GM12878 (cell line): ENCODE data around the gene ASCC3. TPM values are rescaled to one million over a fixed set of nuclear protein-coding genes. Genes with fewer than 3 reads are reported as not detected.

Source experiments
- ATAC-seq: fragments of 200-7000 bp; cut with Tn5 transposase; 3 replicates; pipeline ENCODE4 v1.9.1; 2020; ENCODE audit warnings: mild to moderate bottlenecking, moderate library complexity
- BruUV-seq: library from RNA; stranded (reverse); fragments of 400-500 nt; replicated peaks from 2 replicates; lab custom pipeline; 2021; lab: Mats Ljungman, UMichigan
- CTCF ChIA-PET: fragments of 300-600 bp; sonication (Branson Sonifier 250); formaldehyde crosslinking; extraction: SDS; loops from one replicate; lab custom pipeline; 2021; ENCODE audit warnings: inconsistent platforms; lab: Yijun Ruan, JAX
- POLR2A ChIA-PET: fragments of 350-600 bp; formaldehyde crosslinking; extraction: SDS; loops from one replicate; lab custom pipeline; 2021; ENCODE audit warnings: inconsistent platforms; lab: Charles Lee
- RAD21 ChIA-PET: fragments of 300-600 bp; sonication (Branson Sonifier 250); formaldehyde crosslinking; loops from one replicate; lab custom pipeline; 2023; ENCODE audit warnings: antibody characterized with exemption; ENCODE audit not compliant: unreplicated experiment; lab: Charles Lee
- SMC1A ChIA-PET: fragments of 300-600 bp; sonication (Branson Sonifier 250); formaldehyde crosslinking; loops from one replicate; lab custom pipeline; 2023; ENCODE audit not compliant: unreplicated experiment, uncharacterized antibody; lab: Charles Lee
- DNase-seq: peaks from one replicate; pipeline ENCODE4 v3.0.0-alpha.2; 2011; ENCODE audit warnings: low read depth, low spot score
- FAIRE-seq: peaks from 3 replicates; lab custom pipeline; 2011; peaks lifted over from hg19 to GRCh38; lab: Jason Lieb, UNC
- H2AFZ ChIP-seq: 2 replicates; pipeline ENCODE4 v1.6.0; 2011; ENCODE audit warnings: low read depth, low read length, control low read depth; ENCODE audit not compliant: control insufficient read depth
- H3K27ac ChIP-seq: 2 replicates; pipeline ENCODE4 v1.5.1; 2011; ENCODE audit warnings: control low read depth; ENCODE audit not compliant: control insufficient read depth, insufficient read depth
- H3K27me3 ChIP-seq, 2 experiments: replicated peaks in 1 of 2; 2 replicates each; pipeline versions ENCODE4 v1.6.0 to v1.6.1; 2011; ENCODE audit warnings: low read length in 1 of 2; ENCODE audit not compliant: control insufficient read depth in 2 of 2, insufficient read depth in 2 of 2
- H3K36me3 ChIP-seq, 2 experiments: 2 replicates each; pipeline ENCODE4 v1.5.1; 2011; ENCODE audit warnings: low read length in 1 of 2; ENCODE audit not compliant: control insufficient read depth in 2 of 2, insufficient read depth in 2 of 2
- H3K4me1 ChIP-seq: 2 replicates; pipeline ENCODE4 v1.6.1; 2011; ENCODE audit warnings: mild to moderate bottlenecking, low read length, moderate library complexity, mixed read lengths; ENCODE audit not compliant: control insufficient read depth, insufficient read depth
- H3K4me2 ChIP-seq: 2 replicates; pipeline ENCODE4 v1.6.0; 2011; ENCODE audit warnings: control low read depth; ENCODE audit not compliant: control insufficient read depth, insufficient read depth
- H3K4me3 ChIP-seq: fragments of 200-600 bp; sonication (generic); 2 replicates; pipeline ENCODE4 v1.5.1; 2016
- H3K79me2 ChIP-seq: 2 replicates; pipeline ENCODE4 v1.6.0; 2011; ENCODE audit warnings: low read length; ENCODE audit not compliant: control insufficient read depth, insufficient read depth
- H3K9ac ChIP-seq: 2 replicates; pipeline ENCODE4 v1.8.0; 2011; ENCODE audit warnings: low read length, control low read depth, mixed read lengths; ENCODE audit not compliant: control insufficient read depth, insufficient read depth
- H3K9me3 ChIP-seq: replicated peaks from 3 replicates; pipeline ENCODE4 v1.5.1; 2011; ENCODE audit warnings: mild to moderate bottlenecking, low read length; ENCODE audit not compliant: control insufficient read depth, insufficient read depth
- H4K20me1 ChIP-seq: 2 replicates; pipeline ENCODE4 v1.6.0; 2011; ENCODE audit not compliant: control insufficient read depth, insufficient read depth
- CEBPB ChIP-seq, 2 experiments: fragments of 150-350 bp in 1 of 2; IDR thresholded peaks; 2 replicates each; pipeline ENCODE4 v1.6.1; 2012 to 2014; ENCODE audit warnings: low read depth in 2 of 2, low read length in 2 of 2, borderline replicate concordance in 1 of 2, inconsistent platforms in 1 of 2
- IKZF1 ChIP-seq: fragments of 450-650 bp; conservative IDR thresholded peaks from 2 replicates; pipeline ENCODE4 v1.6.1; 2017; ENCODE audit warnings: antibody characterized with exemption, mild to moderate bottlenecking
- JUND ChIP-seq: IDR thresholded peaks from 2 replicates; pipeline ENCODE4 v1.6.1; 2012; ENCODE audit warnings: low read depth, mild to moderate bottlenecking, low read length, improper control_type of control experiment, moderate library complexity
- NR2F1 ChIP-seq: fragments of 450-650 bp; conservative IDR thresholded peaks from 2 replicates; pipeline ENCODE4 v1.6.1; 2017; ENCODE audit warnings: mild to moderate bottlenecking
- RAD21 ChIP-seq: IDR thresholded peaks from 2 replicates; pipeline ENCODE4 v1.6.1; 2011; ENCODE audit warnings: mild to moderate bottlenecking, low read depth, low read length, moderate library complexity; ENCODE audit not compliant: insufficient read depth
- USF1 ChIP-seq: IDR thresholded peaks from 2 replicates; pipeline ENCODE4 v1.6.1; 2011; ENCODE audit warnings: borderline replicate concordance, low read depth, mild to moderate bottlenecking, moderate library complexity, mixed read lengths, low read length; ENCODE audit not compliant: insufficient read depth; ENCODE audit errors: extremely low read length
- ZBTB11 ChIP-seq: fragments of 450-650 bp; formaldehyde crosslinking; IDR thresholded peaks from 2 replicates; pipeline ENCODE4 v1.5.0; 2022; ENCODE audit warnings: mild to moderate bottlenecking, missing genetic modification characterization
- WGBS: methylation state at CpG from one replicate; pipeline ENCODE4 v1.1.6; 2016; ENCODE audit warnings: low lambda C conversion rate; ENCODE audit not compliant: insufficient replicate concordance, insufficient coverage; ENCODE audit errors: missing lambda C conversion rate; 5-methylcytosine and 5-hydroxymethylcytosine counted together
- in situ Hi-C: fragments of 300-500 bp; cut with MboI; formaldehyde crosslinking; loops from 9 replicates; pipeline ENCODE4 v1.14.3; 2018; ENCODE audit warnings: mixed read lengths
- intact Hi-C: fragments of 100-400 bp; cut with micrococcal nuclease; formaldehyde crosslinking; loops from one replicate; pipeline ENCODE4 v1.14.2; 2022; ENCODE audit not compliant: unreplicated experiment
- polyA plus RNA-seq, 11 experiments: library from polyadenylated mRNA; depleted of rRNA in 4 of 11; unstranded in 6 of 11; stranded (reverse) in 5 of 11; fragments of >200 nt; fragmentation: Nextera tagmentation in 4 of 11; fragmentation: Illumina TruSeq in 1 of 11; extraction: Ambion mirVana in 4 of 11; extraction: Trizol in 1 of 11; gene quantifications; 1 replicate in 1 of 11; 2 replicates in 10 of 11; pipeline versions ENCODE4 v1.2.1 to v1.2.3, GENCODE V29; 2011 to 2016; ENCODE audit warnings: inconsistent platforms in 2 of 11, missing spikeins in 2 of 11, low read depth in 1 of 11
- total RNA-seq, 4 experiments: library from RNA; depleted of rRNA in 3 of 4; stranded (reverse); fragments of >200 nt in 3 of 4; fragmentation: Illumina TruSeq in 1 of 4; extraction: Trizol in 1 of 4; gene quantifications; 2 replicates each; pipeline versions ENCODE4 v1.2.1 to v1.2.3, GENCODE V29; 2013 to 2021

Gene ASCC3
- total and polyA plus RNA-seq, 10 of the 15 experiments (the other 5 are each of a cell fraction or from before 2014, with no cell fraction given), result 19.9 to 76.2 (median 55.9) TPM

GRCh38 chr6:100704961-100705360, 176.2 kb downstream of the ASCC3 start:
- Histone ChIP-seq H4K20me1 (no peaks in the 10 kb centered on the region), H3K36me3 (peaks cover 0 to 1% of the 10 kb centered on the region in 2 experiments; a peak in 2 of 4 replicates), H3K27me3 (no peaks in the 10 kb centered on the region), H3K4me1 (no peaks in the 10 kb centered on the region), H3K9me3 (peaks cover 11% of the 10 kb centered on the region; the same call in 2 of the 3 replicates), H3K79me2 (no peaks in the 10 kb centered on the region), H3K4me3 (no peak overlapping the region), H3K9ac (no peak overlapping the region), H3K4me2 (no peak overlapping the region), H2AFZ (no peak overlapping the region), H3K27ac (no peak overlapping the region)
- ChIA-PET POLR2A (no interaction called here), CTCF (interaction anchor here (0.8 kb wide), 1 partner anchor 40 kb away, joined by 3 read pairs; no protein-coding TSS in a partner anchor), RAD21 (no interaction called here), SMC1A (no interaction called here)
- intact Hi-C loops, result no loop called here
- WGBS, result 96% methylated on average over 5 of the region's 5 CpGs
- no peak for ATAC-seq
- no TSS peak for BruUV-seq
- FAIRE-seq, result no peak
- in situ Hi-C loops, result no loop called here
- TF ChIP-seq ZBTB11 (CRISPR knock-in tag) (no peak), RAD21 (no peak), IKZF1 (no peak), JUND (no peak), USF1 (no peak), NR2F1 (no peak), CEBPB (IDR thresholded peaks at IDR 0.05; ENCODE audit: borderline replicate concordance in 1 of 2, low read depth in 2 of 2, low read length in 2 of 2) (no peak)
- no peak for DNase-seq
